IMR-90 (cell line): Measurements from ENCODE around the gene NIT1. TPM values are rescaled to one million over a fixed set of nuclear protein-coding genes. Genes with fewer than 3 reads are reported as not detected.

Experiments
- ATAC-seq: fragments of 200-7000 bp; cut with Tn5 transposase; 2 replicates; pipeline ENCODE4 v1.9.1; 2020; ENCODE audit warnings: low read depth, mild to moderate bottlenecking, moderate library complexity
- BruUV-seq: library from RNA; stranded (reverse); fragments of 400-500 nt; replicated peaks from 2 replicates; lab custom pipeline; 2021; lab: Mats Ljungman, UMichigan
- CTCF ChIA-PET: fragments of 300-600 bp; formaldehyde crosslinking; extraction: SDS; loops from one replicate; lab custom pipeline; 2021; ENCODE audit warnings: antibody characterized with exemption; lab: Yijun Ruan, JAX
- POLR2A ChIA-PET: fragments of 300-600 bp; sonication (Branson Sonifier 250); formaldehyde crosslinking; loops from one replicate; lab custom pipeline; 2022; ENCODE audit warnings: antibody characterized with exemption; ENCODE audit not compliant: unreplicated experiment; lab: Charles Lee
- DNase-seq: peaks from one replicate; pipeline ENCODE4 v3.0.0; 2013
- H2AFZ ChIP-seq: replicated peaks from 2 replicates; pipeline ENCODE3; 2013; ENCODE audit warnings: low read length, mild to moderate bottlenecking; ENCODE audit not compliant: poor library complexity
- H2AK5ac ChIP-seq: 2 replicates; pipeline ENCODE4 v1.6.1; 2013; ENCODE audit warnings: low read depth, low read length, inconsistent platforms
- H2AK9ac ChIP-seq: replicated peaks from 2 replicates; pipeline ENCODE3; 2013; ENCODE audit warnings: mild to moderate bottlenecking, low read depth, low read length, moderate library complexity; ENCODE audit not compliant: poor library complexity
- H2BK120ac ChIP-seq: 2 replicates; pipeline ENCODE4 v1.6.1; 2013; ENCODE audit warnings: low read depth, low read length, inconsistent platforms
- H2BK15ac ChIP-seq: 3 replicates; pipeline ENCODE4 v1.6.1; 2013; ENCODE audit warnings: low read depth, low read length, inconsistent platforms
- H2BK20ac ChIP-seq: 2 replicates; pipeline ENCODE4 v1.6.1; 2013; ENCODE audit warnings: low read depth, mild to moderate bottlenecking, inconsistent platforms, low read length, moderate library complexity
- H2BK5ac ChIP-seq: 2 replicates; pipeline ENCODE4 v1.6.1; 2013; ENCODE audit warnings: mild to moderate bottlenecking, low read depth, low read length, inconsistent platforms; ENCODE audit not compliant: poor library complexity, severe bottlenecking
- H3K14ac ChIP-seq: replicated peaks from 2 replicates; pipeline ENCODE4 v1.6.1; 2013; ENCODE audit warnings: low read depth, low read length, inconsistent platforms
- H3K18ac ChIP-seq: 2 replicates; pipeline ENCODE4 v1.6.1; 2013; ENCODE audit warnings: low read depth, low read length, control low read depth
- H3K23ac ChIP-seq: 2 replicates; pipeline ENCODE4 v1.6.1; 2013; ENCODE audit warnings: low read depth, low read length, inconsistent platforms
- H3K27ac ChIP-seq: 2 replicates; pipeline ENCODE4 v1.5.1; 2013; ENCODE audit warnings: mild to moderate bottlenecking, control low read depth, low read length; ENCODE audit not compliant: insufficient read depth
- H3K27me3 ChIP-seq: 2 replicates; pipeline ENCODE4 v1.6.1; 2013; ENCODE audit warnings: low read length; ENCODE audit not compliant: control insufficient read depth, insufficient read depth
- H3K36me3 ChIP-seq: 2 replicates; pipeline ENCODE4 v1.6.1; 2013; ENCODE audit warnings: low read length, mixed read lengths; ENCODE audit not compliant: control insufficient read depth, insufficient read depth
- H3K4ac ChIP-seq: 2 replicates; pipeline ENCODE4 v1.6.1; 2013; ENCODE audit warnings: low read depth, low read length, inconsistent platforms
- H3K4me1 ChIP-seq: 2 replicates; pipeline ENCODE4 v1.6.1; 2013; ENCODE audit warnings: low read length, mixed read lengths; ENCODE audit not compliant: control insufficient read depth, insufficient read depth
- H3K4me2 ChIP-seq: 2 replicates; pipeline ENCODE4 v1.6.1; 2013; ENCODE audit warnings: low read depth, mild to moderate bottlenecking, control low read depth, low read length, moderate library complexity
- H3K4me3 ChIP-seq: 2 replicates; pipeline ENCODE4 v1.5.1; 2013; ENCODE audit warnings: low read depth, mild to moderate bottlenecking, control low read depth, low read length, moderate library complexity; ENCODE audit not compliant: insufficient read depth
- H3K56ac ChIP-seq: 2 replicates; pipeline ENCODE4 v1.6.1; 2013; ENCODE audit warnings: low read length, inconsistent platforms; ENCODE audit not compliant: insufficient read depth; ENCODE audit errors: extremely low read depth
- H3K79me1 ChIP-seq, 2 experiments: 2 replicates each; pipeline ENCODE4 v1.6.1; 2013; ENCODE audit warnings: low read length in 2 of 2, inconsistent platforms in 1 of 2, low read depth in 1 of 2
- H3K9ac ChIP-seq: 2 replicates; pipeline ENCODE4 v1.6.1; 2013; ENCODE audit warnings: low read depth, low read length, control low read depth
- H3K9me1 ChIP-seq: 2 replicates; pipeline ENCODE4 v1.6.1; 2013; ENCODE audit warnings: low read length, inconsistent platforms; ENCODE audit not compliant: insufficient read depth
- H3K9me3 ChIP-seq: 2 replicates; pipeline ENCODE4 v1.6.1; 2013; ENCODE audit warnings: low read length; ENCODE audit not compliant: control insufficient read depth, insufficient read depth
- H4K20me1 ChIP-seq: 2 replicates; pipeline ENCODE4 v1.6.1; 2013; ENCODE audit warnings: low read length, inconsistent platforms; ENCODE audit not compliant: insufficient read depth
- H4K5ac ChIP-seq: 2 replicates; pipeline ENCODE4 v1.6.1; 2013; ENCODE audit warnings: mild to moderate bottlenecking, low read depth, low read length, control low read depth
- H4K8ac ChIP-seq, 2 experiments: 2 replicates each; pipeline ENCODE4 v1.6.1; 2013; ENCODE audit warnings: low read depth in 2 of 2, low read length in 2 of 2, control low read depth in 1 of 2, inconsistent platforms in 1 of 2
- H4K91ac ChIP-seq: 2 replicates; pipeline ENCODE4 v1.6.1; 2013; ENCODE audit warnings: low read depth, low read length, inconsistent platforms; ENCODE audit not compliant: insufficient read depth
- CTCF ChIP-seq: conservative IDR thresholded peaks from 2 replicates; pipeline ENCODE4 v1.5.1; 2012; ENCODE audit warnings: mild to moderate bottlenecking, low read depth, low read length, improper control_type of control experiment
- MAZ ChIP-seq: IDR thresholded peaks from 2 replicates; pipeline ENCODE4 v1.6.1; 2012; ENCODE audit warnings: low read depth, mild to moderate bottlenecking, low read length, improper control_type of control experiment, moderate library complexity, borderline replicate concordance
- MXI1 ChIP-seq: IDR thresholded peaks from 2 replicates; pipeline ENCODE4 v1.6.1; 2012; ENCODE audit warnings: low read depth, mild to moderate bottlenecking, low read length, moderate library complexity, borderline replicate concordance
- POLR2A ChIP-seq: IDR thresholded peaks from 2 replicates; pipeline ENCODE4 v1.6.1; 2012; ENCODE audit warnings: mild to moderate bottlenecking, low read depth, low read length
- RCOR1 ChIP-seq: IDR thresholded peaks from 2 replicates; pipeline ENCODE4 v1.6.1; 2012; ENCODE audit warnings: mild to moderate bottlenecking, low read length, improper control_type of control experiment; ENCODE audit not compliant: insufficient replicate concordance
- SMC3 ChIP-seq: fragments of 150-350 bp; IDR thresholded peaks from 2 replicates; pipeline ENCODE4 v1.6.1; 2016; ENCODE audit warnings: low read depth, mild to moderate bottlenecking, antibody characterized with exemption, low read length, moderate library complexity
- WGBS, 2 experiments: methylation state at CpG; one replicate each; pipeline versions ENCODE4 v1.1.5 to v1.1.7; 2013; ENCODE audit warnings: missing lambda C conversion rate in 2 of 2; ENCODE audit not compliant: insufficient read length in 1 of 2; ENCODE audit errors: extremely low coverage in 2 of 2; 5-methylcytosine and 5-hydroxymethylcytosine counted together
- dilution Hi-C: fragments of 300-500 bp; cut with HindIII; formaldehyde crosslinking; loops from one replicate; pipeline ENCODE4 v1.14.3; 2018; ENCODE audit warnings: low sequenced_read_pairs; ENCODE audit not compliant: unreplicated experiment
- in situ Hi-C: fragments of 300-500 bp; cut with MboI; formaldehyde crosslinking; loops from 3 replicates; pipeline ENCODE4 v1.14.3; 2019; ENCODE audit warnings: low sequenced_read_pairs, inconsistent platforms, mixed read lengths
- intact Hi-C: fragments of 100-400 bp; cut with micrococcal nuclease; formaldehyde crosslinking; loops from 2 replicates; pipeline ENCODE4 v1.10.0; 2022
- polyA plus RNA-seq, 3 experiments: library from polyadenylated mRNA; depleted of rRNA; stranded (reverse); fragments of >200 nt; gene quantifications; 2 replicates each; pipeline ENCODE4 v1.2.3, GENCODE V29; 2012; ENCODE audit warnings: low replicate concordance in 1 of 3
- total RNA-seq: library from RNA; depleted of rRNA; stranded (reverse); fragments of >200 nt; gene quantifications from 2 replicates; pipeline ENCODE4 v1.2.3, GENCODE V29; 2012

Gene NIT1
- total and polyA plus RNA-seq, 2 of the 4 experiments (the other 2 are of a cell fraction) = 22.8 to 33.6 TPM

- H3K18ac ChIP-seq = no peak overlapping the region
- no peak overlapping the region for H3K9ac ChIP-seq
- H2BK5ac ChIP-seq = no peak overlapping the region
- H3K4me1 ChIP-seq = peaks cover 8% of the 10 kb centered on the region; the same call in 1 of the 2 replicates
- ChIA-PET POLR2A (no interaction called here), CTCF (no interaction called here)
- H3K9me3 ChIP-seq = no peaks in the 10 kb centered on the region
- H3K9me1 ChIP-seq = peaks cover 14% of the 10 kb centered on the region
- no peak overlapping the region for H4K91ac ChIP-seq
- H3K79me1 ChIP-seq = no peaks in the 10 kb centered on the region
- no peak overlapping the region for H3K14ac ChIP-seq
- H3K23ac ChIP-seq = no peak overlapping the region
- H3K27ac ChIP-seq = no peak overlapping the region
- no peak overlapping the region for H3K4me3 ChIP-seq
- H2BK20ac ChIP-seq = no peak overlapping the region
- H3K27me3 ChIP-seq = no peaks in the 10 kb centered on the region
- H3K36me3 ChIP-seq = no peaks in the 10 kb centered on the region
- DNase-seq = no peak
- no CpG with 5 or more reads among the region's 3 CpGs for WGBS, 2 experiments
- no peak overlapping the region for H3K56ac ChIP-seq
- H4K5ac ChIP-seq = no peak overlapping the region
- no peak overlapping the region for H2AFZ ChIP-seq
- TF ChIP-seq POLR2A (no peak), MXI1 (no peak), MAZ (no peak), CTCF (no peak), SMC3 (no peak), RCOR1 (no peak)
- H4K20me1 ChIP-seq = no peaks in the 10 kb centered on the region
- no TSS peak for BruUV-seq
- no peak overlapping the region for H3K4me2 ChIP-seq
- in situ Hi-C loops = no loop called here
- no peak overlapping the region for H2AK5ac ChIP-seq
- intact Hi-C loops = no loop called here
- H2BK120ac ChIP-seq = no peak overlapping the region
- H4K8ac ChIP-seq = no peak overlapping the region
- no peak overlapping the region for H3K4ac ChIP-seq
- H2BK15ac ChIP-seq = no peak overlapping the region
- no peak overlapping the region for H2AK9ac ChIP-seq
- ATAC-seq = no peak
- dilution Hi-C loops = no loop called here
Measured at GRCh38 chr1:161090617-161091016, 27.3 kb upstream of the NIT1 start.
